HG02588 (cell line): ENCODE results near the gene EYS.
A peak's percentile ranks its signal among the peaks of the same experiment; 100 is the strongest.
"Not testable (repeated sequence)": the region's sequence is repeated elsewhere in the genome, so short reads cannot be mapped to it uniquely, and the experiment has no call there.

ENCODE experiments used
- ATAC-seq: cut with Tn5 transposase; IDR thresholded peaks from one replicate; pipeline ENCODE4 v1.9.1; 2021; ENCODE audit warnings: mild to moderate bottlenecking, moderate library complexity; ENCODE audit not compliant: unreplicated experiment

EYS gene

GRCh38 chr6:64263778-64264177 is 1443.2 kb downstream of the EYS start:
- ATAC-seq: no peak

- no peak for ATAC-seq
Measured at GRCh38 chr6:64259372-64259771, 1447.7 kb downstream of the EYS start.

GRCh38 chr6:64258752-64259151 is 1448.3 kb downstream of the EYS start:
- no peak for ATAC-seq

- ATAC-seq: no peak
Measured at GRCh38 chr6:64258302-64258701, 1448.7 kb downstream of the EYS start.

GRCh38 chr6:64257586-64257985 is 1449.4 kb downstream of the EYS start:
- no peak for ATAC-seq

- no peak for ATAC-seq
Measured at GRCh38 chr6:64256483-64256882, 1450.5 kb downstream of the EYS start.

GRCh38 chr6:64255000-64255399 is 1452.0 kb downstream of the EYS start:
- ATAC-seq: no peak

GRCh38 chr6:64254558-64254957 is 1452.5 kb downstream of the EYS start:
- ATAC-seq: no peak

GRCh38 chr6:64252256-64252655 is 1454.8 kb downstream of the EYS start:
- ATAC-seq: no peak

- no peak for ATAC-seq
Measured at GRCh38 chr6:64250126-64250525, 1456.9 kb downstream of the EYS start.

GRCh38 chr6:64249115-64249514 is 1457.9 kb downstream of the EYS start:
- ATAC-seq: no peak

GRCh38 chr6:64243618-64244017 is 1463.4 kb downstream of the EYS start:
- ATAC-seq: no peak

GRCh38 chr6:64238908-64239307 is 1468.1 kb downstream of the EYS start:
- ATAC-seq: not testable (repeated sequence)

GRCh38 chr6:64238071-64238470 is 1469.0 kb downstream of the EYS start:
- ATAC-seq: no peak

GRCh38 chr6:64233746-64234145 is 1473.3 kb downstream of the EYS start:
- ATAC-seq: no peak

GRCh38 chr6:64231928-64232327 is 1475.1 kb downstream of the EYS start:
- no peak for ATAC-seq

GRCh38 chr6:64230530-64230929 is 1476.5 kb downstream of the EYS start:
- no peak for ATAC-seq

- ATAC-seq: no peak
Measured at GRCh38 chr6:64227863-64228262, 1479.2 kb downstream of the EYS start.

- no peak for ATAC-seq
Measured at GRCh38 chr6:64225503-64225902, 1481.5 kb downstream of the EYS start.

- ATAC-seq: no peak
Measured at GRCh38 chr6:64224819-64225218, 1482.2 kb downstream of the EYS start.

- ATAC-seq: no peak
Measured at GRCh38 chr6:64221776-64222175, 1485.2 kb downstream of the EYS start.

- no peak for ATAC-seq
Measured at GRCh38 chr6:64220801-64221200, 1486.2 kb downstream of the EYS start.

- peak; percentile 42 for ATAC-seq
Measured at GRCh38 chr6:64217721-64218620, 1489.1 kb downstream of the EYS start.
